Large intestine (tissue), 3 donors: ENCODE data around the gene NDUFS2. TPM values are rescaled to one million over a fixed set of nuclear protein-coding genes. Genes with fewer than 3 reads are reported as not detected.

Experiments used
- DNase-seq, 2 donors: peaks; one replicate each; pipeline versions ENCODE4 v3.0.0 to v3.0.0-alpha.2; 2013
- H3K27ac ChIP-seq: one replicate; pipeline ENCODE4 v1.5.1; 2013; ENCODE audit warnings: low read length
- H3K27me3 ChIP-seq: 2 replicates; pipeline ENCODE4 v1.6.1; 2013; ENCODE audit warnings: low read length; ENCODE audit not compliant: control insufficient read depth, insufficient read depth
- H3K36me3 ChIP-seq: 2 replicates; pipeline ENCODE4 v1.6.1; 2013; ENCODE audit warnings: low read length; ENCODE audit not compliant: control insufficient read depth, insufficient read depth
- H3K4me1 ChIP-seq: one replicate; pipeline ENCODE4 v1.6.1; 2013; ENCODE audit warnings: low read length; ENCODE audit not compliant: control insufficient read depth, insufficient read depth
- H3K4me3 ChIP-seq: one replicate; pipeline ENCODE4 v1.5.1; 2013; ENCODE audit warnings: low read length
- H3K9me3 ChIP-seq: one replicate; pipeline ENCODE4 v1.6.1; 2013; ENCODE audit warnings: mild to moderate bottlenecking, low read depth, low read length, moderate library complexity; ENCODE audit not compliant: control insufficient read depth
- WGBS: methylation state at CpG from one replicate; pipeline ENCODE4 v1.1.5; 2013; ENCODE audit warnings: low lambda C conversion rate; ENCODE audit not compliant: insufficient coverage; 5-methylcytosine and 5-hydroxymethylcytosine counted together
- polyA plus RNA-seq: library from polyadenylated mRNA; unstranded; fragments of 120-200 nt; gene quantifications from one replicate; pipeline ENCODE4 v1.2.1, GENCODE V29; 2013

NDUFS2 gene
- polyA plus RNA-seq, 1 donor, result 125 TPM

DNA sequence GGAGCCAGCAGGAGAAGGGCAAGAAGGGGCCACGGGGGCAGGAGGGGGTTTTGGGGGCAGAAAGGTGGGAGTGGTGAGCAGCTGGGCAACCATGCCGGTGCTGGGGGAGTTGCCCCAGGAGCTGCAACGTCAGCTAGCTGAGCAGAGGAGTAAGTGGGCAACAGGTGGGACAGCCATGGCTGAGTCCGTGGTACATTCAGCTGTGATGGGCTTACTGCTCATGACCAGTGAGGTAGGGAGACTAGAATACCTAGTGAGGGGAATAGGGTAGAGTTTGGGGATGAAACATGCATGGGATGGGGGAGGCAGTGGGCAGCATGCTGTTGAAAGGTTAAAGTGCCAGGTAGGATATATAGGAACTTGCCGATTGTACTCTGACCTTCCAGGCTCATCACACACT is 40.5 kb upstream of the NDUFS2 start:
- H3K9me3 ChIP-seq, result no peaks in the 10 kb centered on the region
- no peak overlapping the region for H3K4me3 ChIP-seq
- H3K27me3 ChIP-seq, result no peaks in the 10 kb centered on the region
- WGBS, result no CpG with 5 or more reads among the region's 5 CpGs
- no peak for DNase-seq
- peaks cover 34% of the 10 kb centered on the region for H3K4me1 ChIP-seq
- H3K36me3 ChIP-seq, result peaks cover 46% of the 10 kb centered on the region
- no peak overlapping the region for H3K27ac ChIP-seq

DNA sequence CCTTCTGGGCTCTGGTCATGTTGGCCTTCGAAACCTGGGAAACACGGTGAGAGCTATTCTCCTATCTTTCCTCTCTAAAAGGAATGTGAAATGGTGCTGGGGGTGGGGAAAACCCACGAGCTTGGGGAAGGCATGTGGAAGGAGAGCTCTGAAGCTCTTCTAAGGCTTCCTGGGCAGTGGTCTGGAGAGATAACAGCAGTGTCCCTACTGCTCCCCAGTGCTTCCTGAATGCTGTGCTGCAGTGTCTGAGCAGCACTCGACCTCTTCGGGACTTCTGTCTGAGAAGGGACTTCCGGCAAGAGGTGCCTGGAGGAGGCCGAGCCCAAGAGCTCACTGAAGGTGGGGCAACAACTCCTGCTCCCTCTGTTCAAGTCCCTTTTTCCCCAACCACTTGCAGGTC is 40.1 kb upstream of the NDUFS2 start:
- no CpG with 5 or more reads among the region's 7 CpGs for WGBS
- peak in 1 of 2 donors; percentile 50 for DNase-seq
- H3K27ac ChIP-seq, result peak overlapping the region; percentile 35
- no peaks in the 10 kb centered on the region for H3K27me3 ChIP-seq
- peaks cover 42% of the 10 kb centered on the region for H3K36me3 ChIP-seq
- peaks cover 36% of the 10 kb centered on the region for H3K4me1 ChIP-seq
- no peaks in the 10 kb centered on the region for H3K9me3 ChIP-seq
- H3K4me3 ChIP-seq, result no peak overlapping the region

DNA sequence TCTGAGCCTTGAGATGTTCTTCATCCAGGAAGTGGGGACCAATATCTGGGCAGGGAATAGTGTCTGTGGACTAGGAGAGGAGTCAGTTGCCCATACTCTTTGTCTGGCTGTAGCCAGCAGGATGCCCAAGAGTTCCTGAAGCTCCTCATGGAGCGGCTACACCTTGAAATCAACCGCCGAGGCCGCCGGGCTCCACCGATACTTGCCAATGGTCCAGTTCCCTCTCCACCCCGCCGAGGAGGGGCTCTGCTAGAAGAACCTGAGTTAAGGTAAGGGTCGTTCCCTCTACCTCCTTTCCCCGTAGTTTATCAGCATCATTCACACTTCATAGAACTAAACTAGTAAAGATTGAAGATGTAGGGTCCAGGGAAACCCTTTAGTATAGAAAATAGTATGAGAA is 39.4 kb upstream of the NDUFS2 start:
- no peaks in the 10 kb centered on the region for H3K27me3 ChIP-seq
- DNase-seq, result no peak
- no peak overlapping the region for H3K27ac ChIP-seq
- no peaks in the 10 kb centered on the region for H3K9me3 ChIP-seq
- H3K36me3 ChIP-seq, result peaks cover 35% of the 10 kb centered on the region
- peaks cover 39% of the 10 kb centered on the region for H3K4me1 ChIP-seq
- no peak overlapping the region for H3K4me3 ChIP-seq
- no CpG with 5 or more reads among the region's 10 CpGs for WGBS

DNA sequence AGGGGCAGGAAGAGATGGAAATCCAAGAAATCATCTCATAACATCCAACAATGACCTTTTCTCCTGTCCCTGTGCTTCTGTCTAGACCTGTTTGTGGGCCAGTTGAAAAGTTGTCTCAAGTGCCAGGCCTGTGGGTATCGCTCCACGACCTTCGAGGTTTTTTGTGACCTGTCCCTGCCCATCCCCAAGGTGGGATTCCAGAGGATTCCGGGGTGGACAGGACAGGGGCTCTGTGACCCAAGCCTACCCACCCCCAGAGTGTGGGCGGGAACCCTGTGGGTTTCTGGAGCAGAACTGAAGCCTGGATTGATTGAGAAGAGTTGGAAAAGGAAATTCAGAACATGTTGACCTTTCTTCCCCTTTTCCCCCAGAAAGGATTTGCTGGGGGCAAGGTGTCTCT is 38.4 kb upstream of the NDUFS2 start:
- no peak overlapping the region for H3K4me3 ChIP-seq
- no peak overlapping the region for H3K27ac ChIP-seq
- no CpG with 5 or more reads among the region's 5 CpGs for WGBS
- peaks cover 35% of the 10 kb centered on the region for H3K4me1 ChIP-seq
- no peaks in the 10 kb centered on the region for H3K27me3 ChIP-seq
- no peak for DNase-seq
- H3K36me3 ChIP-seq, result peaks cover 33% of the 10 kb centered on the region
- no peaks in the 10 kb centered on the region for H3K9me3 ChIP-seq

DNA sequence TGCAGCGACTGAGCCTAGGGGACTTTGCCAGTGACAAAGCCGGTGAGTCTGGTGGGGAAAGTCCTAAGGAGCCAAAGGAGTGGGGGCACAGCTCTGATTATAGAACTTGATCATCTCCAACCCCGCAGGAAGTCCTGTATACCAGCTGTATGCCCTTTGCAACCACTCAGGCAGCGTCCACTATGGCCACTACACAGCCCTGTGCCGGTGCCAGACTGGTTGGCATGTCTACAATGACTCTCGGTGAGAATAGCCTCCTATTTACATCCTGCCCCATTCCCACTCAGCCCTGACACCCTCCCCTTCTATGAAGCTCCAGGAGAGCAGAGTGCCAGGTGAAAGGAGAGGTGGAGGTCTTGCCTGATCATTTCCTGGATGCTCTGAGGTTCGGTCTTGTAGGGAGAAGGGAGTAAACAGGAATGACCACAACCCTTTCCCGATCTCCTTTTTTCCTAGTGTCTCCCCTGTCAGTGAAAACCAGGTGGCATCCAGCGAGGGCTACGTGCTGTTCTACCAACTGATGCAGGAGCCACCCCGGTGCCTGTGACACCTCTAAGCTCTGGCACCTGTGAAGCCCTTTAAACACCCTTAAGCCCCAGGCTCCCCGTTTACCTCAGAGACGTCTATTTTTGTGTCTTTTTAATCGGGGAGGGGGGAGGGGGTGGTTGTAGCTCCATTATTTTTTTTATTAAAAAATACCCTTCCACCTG is 37.1 kb upstream of the NDUFS2 start:
- Histone ChIP-seq H3K4me1 (peaks cover 28% of the 10 kb centered on the region), H3K27me3 (no peaks in the 10 kb centered on the region), H3K4me3 (peak overlapping the region; percentile 63), H3K36me3 (peaks cover 44% of the 10 kb centered on the region), H3K27ac (peak overlapping the region; percentile 78), H3K9me3 (no peaks in the 10 kb centered on the region)
- DNase-seq, result no peak
- no CpG with 5 or more reads among the region's 14 CpGs for WGBS

DNA sequence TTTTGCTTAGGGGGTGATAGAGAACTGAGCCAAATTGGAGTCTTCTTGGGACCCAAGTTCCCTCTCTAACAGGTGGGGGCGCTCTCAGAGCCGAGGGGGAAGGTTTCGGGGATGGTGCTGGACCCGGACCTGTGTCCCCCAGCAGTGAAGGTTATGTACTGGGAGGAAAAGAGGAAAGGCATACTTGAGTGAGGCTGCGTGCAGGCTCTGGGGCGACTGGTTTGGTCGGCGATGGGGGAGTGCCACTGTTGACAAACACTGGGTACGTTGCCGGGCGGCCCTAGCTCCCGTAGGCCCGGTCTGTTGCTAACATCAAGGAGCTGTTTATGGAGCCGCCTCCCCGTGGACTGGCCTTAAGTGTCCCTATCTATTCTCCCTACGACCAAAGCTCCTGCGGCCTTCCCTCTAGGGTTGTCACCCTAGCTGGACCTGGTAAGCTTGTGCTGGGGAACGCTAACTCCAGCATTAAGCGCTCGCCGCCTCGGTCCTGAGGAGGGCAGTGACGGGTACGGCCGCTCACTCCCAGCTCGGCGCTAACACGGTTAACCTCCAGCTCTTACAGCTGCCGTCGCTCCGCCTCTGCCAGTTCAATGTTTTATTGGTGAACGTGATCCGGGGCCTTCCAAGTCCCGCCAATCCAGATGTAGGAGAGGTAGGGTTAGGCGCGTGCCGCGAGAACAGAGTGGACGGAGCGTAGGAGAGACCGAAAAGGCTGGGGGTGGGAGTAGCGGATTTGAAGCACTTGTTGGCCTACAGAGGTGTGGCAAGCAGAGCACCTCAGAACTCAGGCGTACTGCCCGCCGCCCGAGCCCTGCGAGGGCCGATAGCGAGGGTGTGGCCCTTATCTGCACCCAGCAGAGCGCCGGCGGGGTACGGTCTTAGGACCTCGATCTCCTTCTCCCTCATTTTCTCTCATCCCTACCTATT is 36.2 kb upstream of the NDUFS2 start, which contains the start of gene PPOX:
TSS of gene PPOX (plus strand) at position 685 of the 927 bp plus-strand sequence. CDS start 422 bp downstream, outside the sequence.
- peaks cover 46% of the 10 kb centered on the region for H3K36me3 ChIP-seq
- peaks cover 20% of the 10 kb centered on the region for H3K4me1 ChIP-seq

GRCh38 chr1:161166669-161167548 is 35.3 kb upstream of the NDUFS2 start:
- peak overlapping the region; percentile 78 for H3K27ac ChIP-seq

More for the DNA sequence above, 36.2 kb upstream of the NDUFS2 start, which contains the start of gene PPOX:
- WGBS, result no CpG with 5 or more reads among the region's 54 CpGs
- DNase-seq, result peak; percentile 97 to 99
- Histone ChIP-seq H3K27me3 (no peaks in the 10 kb centered on the region), H3K27ac (peak within 1 kb of the TSS; percentile 78), H3K9me3 (no peaks in the 10 kb centered on the region), H3K4me3 (peak within 1 kb of the TSS; percentile 63)

DNA sequence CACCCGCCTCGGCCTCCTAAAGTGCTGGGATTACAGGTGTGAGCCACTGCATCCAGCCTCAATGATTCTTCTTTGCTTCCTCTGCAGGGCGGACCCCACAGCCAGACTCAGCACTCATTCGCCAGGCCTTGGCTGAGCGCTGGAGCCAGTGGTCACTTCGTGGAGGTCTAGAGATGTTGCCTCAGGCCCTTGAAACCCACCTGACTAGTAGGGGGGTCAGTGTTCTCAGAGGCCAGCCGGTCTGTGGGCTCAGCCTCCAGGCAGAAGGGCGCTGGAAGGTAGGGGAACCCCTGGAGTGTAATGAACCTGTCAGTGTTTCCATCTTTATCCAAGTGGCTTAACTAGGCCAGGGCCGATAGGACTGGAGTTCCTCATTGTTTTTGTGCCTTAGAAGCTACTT is 33.3 kb upstream of the NDUFS2 start:
- Histone ChIP-seq H3K9me3 (no peaks in the 10 kb centered on the region), H3K4me3 (no peak overlapping the region), H3K36me3 (peaks cover 60% of the 10 kb centered on the region), H3K27me3 (no peaks in the 10 kb centered on the region), H3K27ac (no peak overlapping the region), H3K4me1 (peaks cover 12% of the 10 kb centered on the region)
- no peak for DNase-seq
- WGBS, result no CpG with 5 or more reads among the region's 9 CpGs

More at GRCh38 chr1:161166669-161167548, 35.3 kb upstream of the NDUFS2 start:
- H3K9me3 ChIP-seq, result no peaks in the 10 kb centered on the region
- H3K4me1 ChIP-seq, result peaks cover 18% of the 10 kb centered on the region
- no peaks in the 10 kb centered on the region for H3K27me3 ChIP-seq
- peak overlapping the region; percentile 63 for H3K4me3 ChIP-seq
- peak in 1 of 2 donors; percentile 33 for DNase-seq
- peaks cover 55% of the 10 kb centered on the region for H3K36me3 ChIP-seq
- no CpG with 5 or more reads among the region's 33 CpGs for WGBS

DNA sequence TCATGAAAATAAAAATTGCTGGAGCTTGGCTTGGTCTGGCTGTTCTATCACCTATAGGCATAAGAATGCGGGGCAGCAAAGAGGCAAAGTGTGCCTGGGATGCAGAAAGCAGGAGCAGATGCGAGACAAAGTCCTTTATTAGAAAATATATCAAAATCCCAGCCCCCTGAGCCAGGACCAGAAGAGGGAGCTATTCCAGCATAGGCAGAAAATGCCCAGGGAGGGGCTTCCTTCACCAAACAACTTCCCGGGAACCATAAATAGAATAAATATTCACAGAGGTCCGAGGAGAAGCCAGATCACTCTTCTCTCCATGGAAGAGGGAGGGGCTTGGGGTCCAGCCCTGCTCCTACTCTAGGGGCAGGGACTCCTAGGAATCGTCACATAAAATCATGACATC is 31.0 kb upstream of the NDUFS2 start:
- H3K9me3 ChIP-seq, result no peaks in the 10 kb centered on the region

GRCh38 chr1:161171696-161172095 is 30.5 kb upstream of the NDUFS2 start:
- Histone ChIP-seq H3K36me3 (peaks cover 68% of the 10 kb centered on the region), H3K4me3 (no peak overlapping the region), H3K4me1 (peaks cover 13% of the 10 kb centered on the region)

More for the DNA sequence above, 31.0 kb upstream of the NDUFS2 start:
- H3K36me3 ChIP-seq, result peaks cover 68% of the 10 kb centered on the region
- no peak overlapping the region for H3K27ac ChIP-seq
- no peaks in the 10 kb centered on the region for H3K27me3 ChIP-seq
- WGBS, result no CpG with 5 or more reads among the region's 5 CpGs
- no peak for DNase-seq
- no peak overlapping the region for H3K4me3 ChIP-seq
- peaks cover 9% of the 10 kb centered on the region for H3K4me1 ChIP-seq

More at GRCh38 chr1:161171696-161172095, 30.5 kb upstream of the NDUFS2 start:
- no peak overlapping the region for H3K27ac ChIP-seq
- H3K27me3 ChIP-seq, result no peaks in the 10 kb centered on the region
- DNase-seq, result no peak
- H3K9me3 ChIP-seq, result no peaks in the 10 kb centered on the region
- no CpG with 5 or more reads among the region's 12 CpGs for WGBS
